ENCODE data around the gene QRICH2. TPM values are rescaled to one million over a fixed set of nuclear protein-coding genes. Genes with fewer than 3 reads are reported as not detected.
A peak's percentile ranks its signal among the peaks of the same experiment; 100 is the strongest.

Gene QRICH2
- total and polyA plus RNA-seq, 10 of the 15 experiments (the other 5 are each of a cell fraction or from before 2014, with no cell fraction given): 0.04 to 0.72 (median 0.25) TPM

DNA sequence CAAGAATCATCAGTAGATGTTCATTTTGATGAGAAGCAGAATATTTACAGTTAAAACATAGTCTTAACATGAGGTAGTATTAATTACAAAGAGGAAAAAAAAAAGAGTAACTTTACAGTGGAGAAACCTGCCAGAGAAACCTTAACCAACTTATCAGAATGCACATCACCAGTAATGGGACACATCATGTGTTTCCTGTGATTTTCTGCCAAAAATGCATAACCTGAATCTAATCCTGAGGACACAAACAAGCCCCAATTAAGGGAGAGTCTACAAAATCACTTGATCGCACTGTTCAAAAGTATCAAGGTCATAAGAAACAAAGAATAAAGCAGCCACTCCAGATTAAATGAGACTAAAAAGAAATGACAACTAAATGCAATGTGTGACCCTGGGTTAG is 18.2 kb upstream of the QRICH2 start:
- in situ Hi-C loops (cut with MboI) (no loop called here), intact Hi-C loops (cut with micrococcal nuclease; ENCODE audit: unreplicated experiment) (no loop called here)
- ChIA-PET RAD21 (ENCODE audit: unreplicated experiment) (no interaction called here), CTCF (interaction anchor here (1.2 to 1.7 kb wide), 2 partner anchors 28 to 47 kb away, joined by 4 read pairs; no protein-coding TSS in a partner anchor), POLR2A (no interaction called here), SMC1A (ENCODE audit: uncharacterized antibody, unreplicated experiment) (interaction anchor here (1.3 kb wide), 1 partner anchor 12 kb away, joined by 4 read pairs; no protein-coding TSS in a partner anchor)
- H3K79me2 ChIP-seq (ENCODE audit: control insufficient read depth, insufficient read depth, low read length): no peaks in the 10 kb centered on the region
- peaks cover 4 to 14% of the 10 kb centered on the region in 2 experiments for H3K36me3 ChIP-seq (ENCODE audit: control insufficient read depth in 2 of 2, insufficient read depth in 2 of 2, low read length in 1 of 2)
- DNase-seq (ENCODE audit: low read depth, low spot score) (no peak), ATAC-seq (no peak), FAIRE-seq (peak; percentile 66)
- H3K4me2 ChIP-seq (ENCODE audit: control insufficient read depth, insufficient read depth): no peak overlapping the region
- H3K9me3 ChIP-seq (replicated peaks; ENCODE audit: control insufficient read depth, insufficient read depth, low read length): no peaks in the 10 kb centered on the region
- no TSS peak for BruUV-seq (replicated peaks)
- H3K9ac ChIP-seq (ENCODE audit: control insufficient read depth, insufficient read depth, low read length): no peak overlapping the region
- 96% methylated on average over 1 of the region's 1 CpG for WGBS (ENCODE audit: insufficient coverage, insufficient replicate concordance, low lambda C conversion rate, missing lambda C conversion rate)
- no peaks in the 10 kb centered on the region for H4K20me1 ChIP-seq (ENCODE audit: control insufficient read depth, insufficient read depth)
- H3K4me1 ChIP-seq (ENCODE audit: control insufficient read depth, insufficient read depth, low read length): no peaks in the 10 kb centered on the region
- H3K27ac ChIP-seq (ENCODE audit: control insufficient read depth, insufficient read depth): no peak overlapping the region
- no peaks in the 10 kb centered on the region for H3K27me3 ChIP-seq (replicated peaks in 1 of 2; ENCODE audit: control insufficient read depth in 2 of 2, insufficient read depth in 2 of 2, low read length in 1 of 2)
- no peak overlapping the region for H2AFZ ChIP-seq (ENCODE audit: control insufficient read depth, low read depth, low read length)
- no peak overlapping the region for H3K4me3 ChIP-seq
- no peak for TF ChIP-seq TCF3 (IDR thresholded peaks at IDR 0.05; ENCODE audit: borderline replicate concordance, insufficient read depth, low read depth, low read length)
- TF ChIP-seq CHD1 (IDR thresholded peaks at IDR 0.05; ENCODE audit: low read depth, low read length): no peak
- TF ChIP-seq ZNF274 (IDR thresholded peaks at IDR 0.05; ENCODE audit: insufficient read depth, insufficient read length): no peak
- TF ChIP-seq TCF7 (IDR thresholded peaks at IDR 0.05; ENCODE audit: borderline replicate concordance): no peak
- no peak for TF ChIP-seq BCLAF1 (IDR thresholded peaks at IDR 0.05)
- TF ChIP-seq, protein P1, sequence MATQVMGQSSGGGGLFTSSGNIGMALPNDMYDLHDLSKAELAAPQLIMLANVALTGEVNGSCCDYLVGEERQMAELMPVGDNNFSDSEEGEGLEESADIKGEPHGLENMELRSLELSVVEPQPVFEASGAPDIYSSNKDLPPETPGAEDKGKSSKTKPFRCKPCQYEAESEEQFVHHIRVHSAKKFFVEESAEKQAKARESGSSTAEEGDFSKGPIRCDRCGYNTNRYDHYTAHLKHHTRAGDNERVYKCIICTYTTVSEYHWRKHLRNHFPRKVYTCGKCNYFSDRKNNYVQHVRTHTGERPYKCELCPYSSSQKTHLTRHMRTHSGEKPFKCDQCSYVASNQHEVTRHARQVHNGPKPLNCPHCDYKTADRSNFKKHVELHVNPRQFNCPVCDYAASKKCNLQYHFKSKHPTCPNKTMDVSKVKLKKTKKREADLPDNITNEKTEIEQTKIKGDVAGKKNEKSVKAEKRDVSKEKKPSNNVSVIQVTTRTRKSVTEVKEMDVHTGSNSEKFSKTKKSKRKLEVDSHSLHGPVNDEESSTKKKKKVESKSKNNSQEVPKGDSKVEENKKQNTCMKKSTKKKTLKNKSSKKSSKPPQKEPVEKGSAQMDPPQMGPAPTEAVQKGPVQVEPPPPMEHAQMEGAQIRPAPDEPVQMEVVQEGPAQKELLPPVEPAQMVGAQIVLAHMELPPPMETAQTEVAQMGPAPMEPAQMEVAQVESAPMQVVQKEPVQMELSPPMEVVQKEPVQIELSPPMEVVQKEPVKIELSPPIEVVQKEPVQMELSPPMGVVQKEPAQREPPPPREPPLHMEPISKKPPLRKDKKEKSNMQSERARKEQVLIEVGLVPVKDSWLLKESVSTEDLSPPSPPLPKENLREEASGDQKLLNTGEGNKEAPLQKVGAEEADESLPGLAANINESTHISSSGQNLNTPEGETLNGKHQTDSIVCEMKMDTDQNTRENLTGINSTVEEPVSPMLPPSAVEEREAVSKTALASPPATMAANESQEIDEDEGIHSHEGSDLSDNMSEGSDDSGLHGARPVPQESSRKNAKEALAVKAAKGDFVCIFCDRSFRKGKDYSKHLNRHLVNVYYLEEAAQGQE (IDR thresholded peaks at IDR 0.05; ENCODE audit: low read depth, low read length): no peak
- TF ChIP-seq, protein P2, sequence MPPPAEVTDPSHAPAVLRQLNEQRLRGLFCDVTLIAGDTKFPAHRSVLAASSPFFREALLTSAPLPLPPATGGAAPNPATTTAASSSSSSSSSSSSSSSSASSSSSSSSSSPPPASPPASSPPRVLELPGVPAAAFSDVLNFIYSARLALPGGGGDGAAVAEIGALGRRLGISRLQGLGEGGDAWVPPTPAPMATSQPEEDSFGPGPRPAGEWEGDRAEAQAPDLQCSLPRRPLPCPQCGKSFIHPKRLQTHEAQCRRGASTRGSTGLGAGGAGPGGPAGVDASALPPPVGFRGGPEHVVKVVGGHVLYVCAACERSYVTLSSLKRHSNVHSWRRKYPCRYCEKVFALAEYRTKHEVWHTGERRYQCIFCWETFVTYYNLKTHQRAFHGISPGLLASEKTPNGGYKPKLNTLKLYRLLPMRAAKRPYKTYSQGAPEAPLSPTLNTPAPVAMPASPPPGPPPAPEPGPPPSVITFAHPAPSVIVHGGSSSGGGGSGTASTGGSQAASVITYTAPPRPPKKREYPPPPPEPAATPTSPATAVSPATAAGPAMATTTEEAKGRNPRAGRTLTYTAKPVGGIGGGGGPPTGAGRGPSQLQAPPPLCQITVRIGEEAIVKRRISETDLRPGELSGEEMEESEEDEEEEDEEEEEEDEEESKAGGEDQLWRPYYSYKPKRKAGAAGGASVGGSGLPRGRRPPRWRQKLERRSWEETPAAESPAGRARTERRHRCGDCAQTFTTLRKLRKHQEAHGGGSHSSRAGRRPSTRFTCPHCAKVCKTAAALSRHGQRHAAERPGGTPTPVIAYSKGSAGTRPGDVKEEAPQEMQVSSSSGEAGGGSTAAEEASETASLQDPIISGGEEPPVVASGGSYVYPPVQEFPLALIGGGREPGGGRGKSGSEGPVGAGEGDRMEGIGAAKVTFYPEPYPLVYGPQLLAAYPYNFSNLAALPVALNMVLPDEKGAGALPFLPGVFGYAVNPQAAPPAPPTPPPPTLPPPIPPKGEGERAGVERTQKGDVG (CRISPR knock-in tag; IDR thresholded peaks at IDR 0.05): no peak
- no peak for TF ChIP-seq PAX8 (IDR thresholded peaks at IDR 0.05)
- TF ChIP-seq MEF2A (IDR thresholded peaks at IDR 0.05; ENCODE audit: insufficient read depth, low read depth, low read length): no peak
- TF ChIP-seq YY1 (IDR thresholded peaks at IDR 0.05; ENCODE audit: low read depth, low read length): no peak
